Naive B cell (primary cell): ENCODE results near the gene IDH3B. TPM values are rescaled to one million over a fixed set of nuclear protein-coding genes. Genes with fewer than 3 reads are reported as not detected.

Experiments
- ATAC-seq, 2 donors: fragments of 150-1000 bp; cut with Tn5 transposase; 2 replicates each; pipeline ENCODE4 v1.10.0; 2021; ENCODE audit warnings: low read depth in 2 of 2, mild to moderate bottlenecking in 2 of 2, moderate library complexity in 2 of 2
- DNase-seq: peaks from one replicate; pipeline ENCODE4 v3.0.0; 2022
- H3K27ac Mint-ChIP-seq, 6 donors: one replicate each; pipeline ENCODE4 v1.8.0; 2020 to 2022; ENCODE audit warnings: mild to moderate bottlenecking in 6 of 6, mixed read lengths in 6 of 6, moderate library complexity in 5 of 6, inconsistent platforms in 2 of 6
- H3K27me3 Mint-ChIP-seq, 3 donors: one replicate each; pipeline ENCODE4 v1.8.0; 2021 to 2022; ENCODE audit warnings: mixed read lengths in 3 of 3, mild to moderate bottlenecking in 1 of 3
- H3K36me3 Mint-ChIP-seq, 2 donors: one replicate each; pipeline ENCODE4 v1.8.0; 2020 to 2022; ENCODE audit warnings: mixed read lengths in 2 of 2, inconsistent platforms in 1 of 2, mild to moderate bottlenecking in 1 of 2
- H3K4me1 Mint-ChIP-seq, 3 donors: one replicate each; pipeline ENCODE4 v1.8.0; 2020 to 2022; ENCODE audit warnings: mixed read lengths in 3 of 3, inconsistent platforms in 1 of 3, mild to moderate bottlenecking in 1 of 3, moderate library complexity in 1 of 3
- H3K4me3 Mint-ChIP-seq, 8 donors: one replicate each; pipeline ENCODE4 v1.8.0; 2020 to 2022; ENCODE audit warnings: mild to moderate bottlenecking in 8 of 8, mixed read lengths in 8 of 8, moderate library complexity in 8 of 8, inconsistent platforms in 2 of 8
- H3K9me3 Mint-ChIP-seq, 7 donors: one replicate each; pipeline ENCODE4 v1.8.0; 2020 to 2022; ENCODE audit warnings: mixed read lengths in 7 of 7, mild to moderate bottlenecking in 5 of 7, inconsistent platforms in 2 of 7, moderate library complexity in 1 of 7
- polyA plus RNA-seq, 6 donors: library from polyadenylated mRNA; unstranded; fragments of 300-500 nt; fragmentation: Illumina TruSeq; gene quantifications; one replicate each; pipeline ENCODE4 v1.2.3, GENCODE V29; 2021; ENCODE audit warnings: low read depth in 6 of 6

Gene IDH3B
- polyA plus RNA-seq, 6 donors from 2014 or later, result 110 to 149 (median 128) TPM

GRCh38 chr20:2652724-2653555, 11.1 kb downstream of the IDH3B start:
- ATAC-seq (peak; percentile 65 to 69), DNase-seq (no peak)
- Mint-ChIP-seq H3K36me3 (peaks cover 22 to 25% of the 10 kb centered on the region in 2 donors), H3K27me3 (no peaks in the 10 kb centered on the region), H3K9me3 (peaks cover 0 to 2% (median 0%) of the 10 kb centered on the region in 7 donors), H3K4me3 (peak overlapping the region; percentile 88 to 95 (median 90)), H3K4me1 (peaks cover 13 to 45% (median 32%) of the 10 kb centered on the region in 3 donors), H3K27ac (peak overlapping the region; percentile 72 to 97 (median 96))

GRCh38 chr20:2651772-2652723, 12.0 kb downstream of the IDH3B start, which contains the start of gene NOP56:
Gene NOP56 (plus strand): TSS chr20:2652632. CDS start chr20:2652661, 29 bp downstream.
- no peaks in the 10 kb centered on the region for H3K9me3 Mint-ChIP-seq
- DNase-seq, result peak; percentile 96
- H3K27ac Mint-ChIP-seq, result peak within 1 kb of the TSS; percentile 91 to 98 (median 97)
- H3K4me1 Mint-ChIP-seq, result peaks cover 17 to 42% (median 27%) of the 10 kb centered on the region in 3 donors
- H3K27me3 Mint-ChIP-seq, result no peaks in the 10 kb centered on the region
- peaks cover 15 to 21% of the 10 kb centered on the region in 2 donors for H3K36me3 Mint-ChIP-seq
- peak; percentile 80 to 82 for ATAC-seq
- peak within 1 kb of the TSS; percentile 88 to 97 (median 94) for H3K4me3 Mint-ChIP-seq

GRCh38 chr20:2643708-2644107, 20.3 kb downstream of the IDH3B start:
- ATAC-seq, result no peak
- Mint-ChIP-seq H3K36me3 (peaks cover 0 to 6% of the 10 kb centered on the region in 2 donors), H3K27me3 (no peaks in the 10 kb centered on the region), H3K4me3 (no peak overlapping the region), H3K4me1 (peaks cover 0 to 4% (median 0%) of the 10 kb centered on the region in 3 donors), H3K9me3 (no peaks in the 10 kb centered on the region), H3K27ac (no peak overlapping the region)
- no peak for DNase-seq

GRCh38 chr20:2640899-2641298, 23.1 kb downstream of the IDH3B start:
- Mint-ChIP-seq H3K27me3 (peaks cover 0 to 8% (median 0%) of the 10 kb centered on the region in 3 donors), H3K4me3 (no peak overlapping the region), H3K27ac (peak overlapping the region in 2 of 6 donors; percentile 57 to 60), H3K4me1 (no peaks in the 10 kb centered on the region), H3K9me3 (peaks cover 0 to 2% (median 0%) of the 10 kb centered on the region in 7 donors), H3K36me3 (peaks cover 0 to 6% of the 10 kb centered on the region in 2 donors)
- DNase-seq, result no peak
- ATAC-seq, result no peak

GRCh38 chr20:2640260-2640659, 23.8 kb downstream of the IDH3B start:
- ATAC-seq, result no peak
- Mint-ChIP-seq H3K9me3 (peaks cover 0 to 2% (median 0%) of the 10 kb centered on the region in 7 donors), H3K4me1 (no peaks in the 10 kb centered on the region), H3K27ac (no peak overlapping the region), H3K27me3 (peaks cover 0 to 8% (median 0%) of the 10 kb centered on the region in 3 donors), H3K4me3 (no peak overlapping the region), H3K36me3 (peaks cover 0 to 6% of the 10 kb centered on the region in 2 donors)
- DNase-seq, result no peak

- Mint-ChIP-seq H3K36me3 (peaks cover 0 to 6% of the 10 kb centered on the region in 2 donors), H3K27ac (peak overlapping the region in 1 of 6 donors; percentile 33), H3K4me3 (no peak overlapping the region), H3K9me3 (peaks cover 0 to 12% (median 0%) of the 10 kb centered on the region in 7 donors), H3K4me1 (no peaks in the 10 kb centered on the region), H3K27me3 (peaks cover 13 to 30% (median 24%) of the 10 kb centered on the region in 3 donors)
- ATAC-seq, result no peak
- no peak for DNase-seq
Measured at GRCh38 chr20:2637246-2637645, 26.8 kb downstream of the IDH3B start.

GRCh38 chr20:2633381-2633780, 30.6 kb downstream of the IDH3B start:
- ATAC-seq (no peak), DNase-seq (no peak)
- Mint-ChIP-seq H3K27ac (no peak overlapping the region), H3K4me3 (no peak overlapping the region), H3K36me3 (peaks cover 7 to 10% of the 10 kb centered on the region in 2 donors), H3K27me3 (peaks cover 20 to 43% (median 41%) of the 10 kb centered on the region in 3 donors), H3K4me1 (no peaks in the 10 kb centered on the region), H3K9me3 (peaks cover 8 to 38% (median 20%) of the 10 kb centered on the region in 7 donors)

GRCh38 chr20:2631228-2631627, 32.8 kb downstream of the IDH3B start:
- H3K27me3 Mint-ChIP-seq, result peaks cover 32 to 56% (median 38%) of the 10 kb centered on the region in 3 donors
- ATAC-seq (no peak), DNase-seq (no peak)
- peaks cover 9 to 52% (median 28%) of the 10 kb centered on the region in 7 donors for H3K9me3 Mint-ChIP-seq
- H3K4me3 Mint-ChIP-seq, result no peak overlapping the region
- H3K36me3 Mint-ChIP-seq, result peaks cover 7 to 13% of the 10 kb centered on the region in 2 donors
- no peaks in the 10 kb centered on the region for H3K4me1 Mint-ChIP-seq
- no peak overlapping the region for H3K27ac Mint-ChIP-seq

- ATAC-seq (no peak), DNase-seq (no peak)
- Mint-ChIP-seq H3K27me3 (peaks cover 25 to 49% (median 37%) of the 10 kb centered on the region in 3 donors), H3K4me3 (no peak overlapping the region), H3K36me3 (peaks cover 7 to 16% of the 10 kb centered on the region in 2 donors), H3K27ac (no peak overlapping the region), H3K9me3 (peaks cover 12 to 45% (median 25%) of the 10 kb centered on the region in 7 donors), H3K4me1 (no peaks in the 10 kb centered on the region)
Measured at GRCh38 chr20:2626853-2627541, 37.0 kb downstream of the IDH3B start.

- H3K9me3 Mint-ChIP-seq, result peaks cover 4 to 33% (median 14%) of the 10 kb centered on the region in 7 donors
- H3K4me3 Mint-ChIP-seq, result no peak overlapping the region
- H3K27me3 Mint-ChIP-seq, result peaks cover 25 to 48% (median 39%) of the 10 kb centered on the region in 3 donors
- no peak for ATAC-seq
- H3K36me3 Mint-ChIP-seq, result peaks cover 5 to 10% of the 10 kb centered on the region in 2 donors
- H3K27ac Mint-ChIP-seq, result no peak overlapping the region
- H3K4me1 Mint-ChIP-seq, result no peaks in the 10 kb centered on the region
- DNase-seq, result no peak
Measured at GRCh38 chr20:2625062-2625461, 39.0 kb downstream of the IDH3B start.

- Mint-ChIP-seq H3K9me3 (peaks cover 8 to 37% (median 18%) of the 10 kb centered on the region in 7 donors), H3K27me3 (peaks cover 31 to 57% (median 48%) of the 10 kb centered on the region in 3 donors), H3K4me1 (no peaks in the 10 kb centered on the region), H3K27ac (no peak overlapping the region), H3K36me3 (peaks cover 11 to 19% of the 10 kb centered on the region in 2 donors), H3K4me3 (no peak overlapping the region)
- ATAC-seq (no peak), DNase-seq (no peak)
Measured at GRCh38 chr20:2624190-2624589, 39.8 kb downstream of the IDH3B start.

GRCh38 chr20:2619961-2620595, 43.9 kb downstream of the IDH3B start:
- peaks cover 19 to 54% (median 48%) of the 10 kb centered on the region in 3 donors for H3K27me3 Mint-ChIP-seq
- peaks cover 12 to 14% of the 10 kb centered on the region in 2 donors for H3K36me3 Mint-ChIP-seq
- peaks cover 4 to 11% (median 9%) of the 10 kb centered on the region in 3 donors for H3K4me1 Mint-ChIP-seq
- peaks cover 3 to 19% (median 7%) of the 10 kb centered on the region in 7 donors for H3K9me3 Mint-ChIP-seq
- no peak overlapping the region for H3K27ac Mint-ChIP-seq
- no peak for DNase-seq
- ATAC-seq, result no peak
- peak overlapping the region in 1 of 8 donors; percentile 42 for H3K4me3 Mint-ChIP-seq
